NCI-H1105 (cell line): ENCODE measurements around the gene DENND5B.
A peak's percentile ranks its signal among the peaks of the same experiment; 100 is the strongest.
"Not testable (repeated sequence)": the region's sequence is repeated elsewhere in the genome, so short reads cannot be mapped to it uniquely, and the experiment has no call there.

Source experiments
- DNase-seq: peaks from one replicate; lab custom pipeline; 2025; lab: John Stamatoyannopoulos, UW

Gene DENND5B

GRCh38 chr12:31375422-31375821 is 215.5 kb downstream of the DENND5B start:
- not testable (repeated sequence) for DNase-seq

- no peak for DNase-seq
Observed at GRCh38 chr12:31371256-31371620, 219.7 kb downstream of the DENND5B start.

GRCh38 chr12:31370531-31371255 is 220.2 kb downstream of the DENND5B start:
- no peak for DNase-seq

- DNase-seq: no peak
Observed at GRCh38 chr12:31369712-31370521, 221.0 kb downstream of the DENND5B start.

- no peak for DNase-seq
Observed at GRCh38 chr12:31368666-31369361, 222.1 kb downstream of the DENND5B start.

GRCh38 chr12:31366104-31366621 is 224.8 kb downstream of the DENND5B start:
- DNase-seq: no peak

- DNase-seq: no peak
Observed at GRCh38 chr12:31363831-31364230, 227.1 kb downstream of the DENND5B start.

GRCh38 chr12:31363416-31363809 is 227.5 kb downstream of the DENND5B start:
- DNase-seq: no peak

GRCh38 chr12:31362759-31363415 is 228.0 kb downstream of the DENND5B start:
- no peak for DNase-seq

GRCh38 chr12:31362115-31362758 is 228.7 kb downstream of the DENND5B start:
- peak; percentile 17 for DNase-seq

GRCh38 chr12:31361730-31362114 is 229.2 kb downstream of the DENND5B start:
- no peak for DNase-seq

GRCh38 chr12:31355747-31356107 is 235.2 kb downstream of the DENND5B start:
- DNase-seq: no peak

- peak; percentile 78 for DNase-seq
Observed at GRCh38 chr12:31353750-31354708, 236.9 kb downstream of the DENND5B start.

- no peak for DNase-seq
Observed at GRCh38 chr12:31346267-31346666, 244.7 kb downstream of the DENND5B start.

GRCh38 chr12:31343139-31343538 is 247.8 kb downstream of the DENND5B start:
- no peak for DNase-seq

GRCh38 chr12:31342286-31342685 is 248.7 kb downstream of the DENND5B start:
- no peak for DNase-seq

- DNase-seq: no peak
Observed at GRCh38 chr12:31339831-31340622, 250.9 kb downstream of the DENND5B start.

- DNase-seq: no peak
Observed at GRCh38 chr12:31337952-31338351, 253.0 kb downstream of the DENND5B start.
